GM21390 (cell line): ENCODE results near the gene CC2D2A.
"Not testable (repeated sequence)": the region's sequence is repeated elsewhere in the genome, so short reads cannot be mapped to it uniquely, and the experiment has no call there.

Experiments used
- ATAC-seq: cut with Tn5 transposase; IDR thresholded peaks from one replicate; pipeline ENCODE4 v1.9.1; 2021; ENCODE audit not compliant: unreplicated experiment

CC2D2A gene

GRCh38 chr4:15513545-15513944 lies 43.9 kb downstream of the CC2D2A start:
- no peak for ATAC-seq

DNA sequence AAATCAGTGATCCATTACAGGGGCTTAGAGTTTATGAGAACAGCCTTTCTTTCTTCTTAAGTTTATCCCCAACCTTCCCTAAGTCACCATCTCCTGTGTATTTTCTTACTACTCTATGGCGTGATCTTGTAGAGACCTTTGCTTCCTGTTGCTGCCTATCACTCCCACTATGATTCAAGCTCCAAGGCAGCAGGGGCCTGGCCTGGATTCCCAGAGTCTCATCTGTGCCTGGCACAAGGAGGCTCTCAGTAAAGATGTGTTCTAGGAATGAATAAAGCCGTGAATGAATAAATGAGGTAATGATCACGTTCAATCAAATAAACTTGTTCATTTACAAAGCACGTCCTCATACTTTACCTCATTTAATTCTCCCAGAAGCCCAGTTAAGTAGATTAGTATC lies 45.4 kb downstream of the CC2D2A start:
- ATAC-seq: no peak

- ATAC-seq: no peak
Observed at GRCh38 chr4:15516494-15516893, 46.8 kb downstream of the CC2D2A start.

DNA sequence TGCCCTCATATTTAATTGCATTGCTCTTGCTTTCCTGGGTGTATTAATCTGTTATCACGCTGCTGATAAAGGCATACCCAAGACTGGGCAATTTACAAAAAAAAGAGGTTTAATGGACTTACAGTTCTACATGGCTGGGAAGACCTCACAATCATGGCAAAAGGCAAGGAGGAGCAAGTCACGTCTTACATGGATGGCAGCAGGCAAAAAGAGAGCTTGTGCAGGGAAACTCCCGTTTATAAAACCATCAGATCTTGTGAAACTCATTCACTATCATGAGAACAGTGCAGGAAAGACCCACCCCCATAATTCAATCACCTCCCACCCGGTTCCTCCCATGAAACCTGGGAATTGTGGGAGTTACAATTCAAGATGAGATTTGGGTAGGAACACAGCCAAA lies 48.0 kb downstream of the CC2D2A start:
- not testable (repeated sequence) for ATAC-seq

- ATAC-seq: no peak
Observed at GRCh38 chr4:15521442-15522039, 51.9 kb downstream of the CC2D2A start.

- ATAC-seq: no peak
Observed at GRCh38 chr4:15525080-15525479, 55.4 kb downstream of the CC2D2A start.

- ATAC-seq: no peak
Observed at GRCh38 chr4:15526924-15527592, 57.4 kb downstream of the CC2D2A start.

DNA sequence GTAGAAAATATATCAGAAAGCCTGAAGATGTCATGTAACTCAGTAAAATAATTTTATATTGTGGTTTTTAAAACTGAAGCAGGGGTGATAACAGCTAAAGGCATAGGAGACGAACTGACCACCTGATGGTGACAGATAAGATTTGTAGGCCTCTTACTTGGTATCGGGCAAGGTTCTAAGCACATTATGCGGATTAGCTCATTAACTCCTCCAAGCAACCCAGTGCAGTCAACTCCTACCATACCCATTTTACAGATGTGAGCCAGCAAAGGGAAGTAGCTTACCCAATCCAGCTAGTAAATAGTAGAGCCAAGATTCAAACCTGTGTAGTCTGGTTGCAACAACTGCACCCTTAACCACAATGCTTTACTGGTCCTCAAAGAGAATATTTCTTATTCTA lies 62.1 kb downstream of the CC2D2A start:
- ATAC-seq: no peak

GRCh38 chr4:15533817-15534216 lies 64.1 kb downstream of the CC2D2A start:
- ATAC-seq: no peak

- no peak for ATAC-seq
Observed at GRCh38 chr4:15535599-15535998, 65.9 kb downstream of the CC2D2A start.

- ATAC-seq: no peak
Observed at GRCh38 chr4:15536552-15537499, 67.1 kb downstream of the CC2D2A start.

DNA sequence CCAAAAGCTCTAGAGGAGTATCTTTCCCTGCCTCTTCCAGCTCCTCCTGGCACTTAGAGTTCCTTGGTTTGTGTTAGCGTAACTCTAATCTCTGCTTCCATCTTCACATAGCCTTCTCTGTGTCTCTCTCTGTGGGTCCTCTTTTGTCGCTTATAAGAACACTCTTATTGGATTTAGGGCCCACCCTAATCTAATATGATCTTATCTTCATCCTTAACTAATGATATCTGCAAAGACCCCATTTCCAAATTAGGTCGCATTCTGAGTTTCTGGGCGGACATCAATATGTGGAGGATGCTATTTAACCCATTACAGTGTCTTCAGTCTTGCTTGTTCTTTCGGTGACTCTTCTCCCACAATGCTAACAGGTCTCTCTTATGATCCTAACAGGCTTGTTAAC lies 72.3 kb downstream of the CC2D2A start:
- no peak for ATAC-seq

DNA sequence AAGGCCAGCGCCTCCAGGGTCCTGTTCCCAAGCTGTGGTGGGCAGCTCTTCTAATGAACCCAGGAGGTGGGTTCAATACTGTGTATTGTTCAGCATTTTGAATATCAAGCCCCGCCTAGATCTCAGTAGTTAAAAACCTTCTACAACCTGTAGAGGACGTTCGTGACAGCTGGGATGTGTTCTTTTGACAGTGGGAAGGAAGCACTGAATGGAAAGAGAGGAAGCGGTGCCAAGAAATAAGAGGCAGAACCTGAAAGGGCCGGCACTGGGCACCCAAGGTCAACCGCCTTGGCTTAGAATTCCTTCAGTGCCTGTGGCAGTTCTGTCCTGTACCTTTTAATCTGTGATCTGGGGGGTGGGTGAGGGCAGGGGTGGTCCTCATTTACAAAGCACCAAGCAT lies 73.1 kb downstream of the CC2D2A start:
- ATAC-seq: no peak

GRCh38 chr4:15543537-15544247 lies 74.0 kb downstream of the CC2D2A start:
- ATAC-seq: no peak

DNA sequence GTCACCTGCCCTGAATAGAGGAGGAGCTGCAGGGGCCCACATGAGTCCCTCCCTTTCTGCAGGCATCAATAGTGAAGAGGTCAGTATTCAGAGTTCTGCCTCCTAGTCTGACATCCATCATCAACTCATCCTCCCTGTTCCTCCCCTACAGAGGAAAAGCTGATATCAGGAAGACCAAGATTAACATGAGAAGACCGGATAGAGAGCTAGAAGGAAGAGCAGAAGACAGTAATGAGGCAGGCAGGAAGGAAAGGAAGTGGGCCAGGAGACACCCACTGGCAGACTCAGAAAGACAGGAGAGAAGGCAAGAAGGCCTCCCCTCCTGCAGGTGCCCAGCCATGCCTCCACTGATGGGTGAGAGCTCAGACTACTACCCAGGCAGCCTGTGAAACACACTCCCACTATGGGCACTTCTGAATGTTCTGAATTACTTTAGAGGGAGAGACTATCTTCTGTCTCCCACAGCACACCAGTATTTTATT lies 74.6 kb downstream of the CC2D2A start:
- ATAC-seq: no peak

DNA sequence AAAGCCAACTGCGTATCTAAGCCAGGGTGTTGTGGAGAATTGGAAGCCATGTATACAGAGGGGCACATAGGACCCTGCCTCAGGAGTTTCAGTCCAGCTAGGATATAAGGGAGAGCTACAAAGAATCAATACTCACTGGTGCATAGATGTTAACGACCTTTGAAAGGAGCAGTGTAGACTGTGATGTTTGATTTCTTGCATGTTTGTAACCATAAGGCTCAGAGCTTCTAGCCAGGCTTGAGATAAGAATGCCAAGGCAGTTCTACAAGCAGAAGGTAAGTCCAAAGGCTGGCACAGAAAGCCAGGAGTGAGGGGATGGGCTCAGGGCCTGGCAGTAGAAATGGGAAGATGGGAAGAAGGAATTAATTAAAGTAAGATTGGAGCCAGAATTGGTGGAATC lies 75.7 kb downstream of the CC2D2A start:
- ATAC-seq: no peak

DNA sequence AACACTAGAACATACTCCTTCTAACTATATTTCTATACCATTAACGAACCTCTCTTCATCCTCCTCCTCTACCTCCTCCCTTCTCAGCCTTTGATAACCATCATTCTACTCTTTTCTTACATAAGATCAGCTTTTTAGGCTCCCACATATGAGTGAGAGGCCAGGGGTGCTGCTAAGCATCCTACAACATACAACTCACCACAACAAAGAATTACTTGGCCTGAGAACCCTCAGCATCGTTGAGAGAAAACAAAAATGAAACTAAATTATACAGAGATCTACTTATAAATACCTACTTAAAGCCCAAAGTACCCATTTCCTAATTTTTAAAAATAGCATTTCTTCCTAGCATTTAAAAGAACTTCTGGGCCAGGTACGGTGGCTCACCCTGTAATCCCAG lies 77.7 kb downstream of the CC2D2A start:
- ATAC-seq: no peak

GRCh38 chr4:15550491-15550890 lies 80.8 kb downstream of the CC2D2A start:
- ATAC-seq: no peak

GRCh38 chr4:15551740-15552446 lies 82.2 kb downstream of the CC2D2A start:
- ATAC-seq: no peak

DNA sequence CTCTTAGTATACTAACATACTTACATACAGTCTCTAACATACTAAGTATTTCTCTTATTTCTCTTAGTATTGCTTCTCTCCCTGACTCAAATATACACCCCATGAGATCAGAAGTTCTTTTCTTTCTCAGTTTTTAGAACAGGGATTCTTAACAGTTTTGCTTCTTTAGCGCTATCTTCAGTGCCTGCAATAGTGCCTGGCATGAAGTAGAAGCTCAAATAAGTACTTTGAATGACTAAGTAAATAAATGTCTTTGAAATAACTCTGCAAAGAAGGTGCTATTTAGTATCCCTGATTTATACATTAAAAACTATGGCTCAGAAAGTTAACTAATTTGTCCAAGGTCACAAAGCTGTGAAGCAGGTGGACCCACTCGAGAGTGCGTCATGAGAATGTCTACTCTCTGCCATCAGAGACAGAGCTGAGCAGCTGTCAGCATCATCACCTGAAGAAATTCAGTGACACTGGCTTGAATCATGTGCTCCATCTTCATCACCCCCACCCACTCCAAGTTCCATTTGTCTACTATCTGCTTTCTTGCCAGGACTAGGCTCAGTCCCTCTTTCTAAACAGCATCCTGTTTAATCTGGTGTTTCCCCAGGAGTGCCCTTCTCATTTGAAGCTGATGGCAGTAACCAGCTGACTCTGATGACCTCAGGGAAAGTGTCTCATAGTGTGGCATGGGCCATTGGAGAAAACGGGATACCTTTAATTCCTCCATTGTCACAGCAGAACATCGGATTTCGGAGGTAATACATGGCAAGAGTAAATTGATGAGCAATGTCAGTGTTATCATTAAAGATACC lies 83.1 kb downstream of the CC2D2A start:
- ATAC-seq: no peak
